HG03520 (cell line): ENCODE data around the gene EME2.

Experiments
- ATAC-seq: cut with Tn5 transposase; IDR thresholded peaks from one replicate; pipeline ENCODE4 v1.9.1; 2021; ENCODE audit warnings: mild to moderate bottlenecking, moderate library complexity; ENCODE audit not compliant: unreplicated experiment

EME2 gene

GRCh38 chr16:1745181-1745899 lies 27.3 kb upstream of the EME2 start:
- ATAC-seq: no peak

- ATAC-seq: no peak
Measured at GRCh38 chr16:1745900-1746692, 26.5 kb upstream of the EME2 start.

DNA sequence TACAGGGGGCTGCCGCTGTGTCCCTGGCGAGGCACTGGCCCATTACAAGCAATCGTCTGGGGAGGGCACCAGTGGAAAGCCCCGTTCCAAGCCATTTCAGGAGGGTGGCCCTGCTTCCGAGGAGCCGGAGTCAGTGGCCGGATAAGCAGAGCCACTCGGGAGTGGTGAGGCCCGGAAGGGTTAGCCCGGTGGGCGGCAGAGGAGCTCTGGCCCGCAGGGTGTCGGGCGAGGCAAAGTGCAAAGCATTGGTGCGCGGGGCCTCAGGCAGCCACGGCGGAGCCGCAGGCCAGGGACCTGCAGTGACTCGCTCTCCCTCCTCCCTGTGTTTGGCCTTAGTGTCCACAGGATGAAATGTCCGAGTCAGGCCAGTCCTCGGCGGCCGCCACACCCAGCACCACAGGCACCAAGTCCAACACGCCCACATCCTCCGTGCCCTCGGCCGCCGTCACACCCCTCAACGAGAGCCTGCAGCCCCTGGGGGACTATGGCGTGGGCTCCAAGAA lies 25.9 kb upstream of the EME2 start:
- ATAC-seq: no peak

DNA sequence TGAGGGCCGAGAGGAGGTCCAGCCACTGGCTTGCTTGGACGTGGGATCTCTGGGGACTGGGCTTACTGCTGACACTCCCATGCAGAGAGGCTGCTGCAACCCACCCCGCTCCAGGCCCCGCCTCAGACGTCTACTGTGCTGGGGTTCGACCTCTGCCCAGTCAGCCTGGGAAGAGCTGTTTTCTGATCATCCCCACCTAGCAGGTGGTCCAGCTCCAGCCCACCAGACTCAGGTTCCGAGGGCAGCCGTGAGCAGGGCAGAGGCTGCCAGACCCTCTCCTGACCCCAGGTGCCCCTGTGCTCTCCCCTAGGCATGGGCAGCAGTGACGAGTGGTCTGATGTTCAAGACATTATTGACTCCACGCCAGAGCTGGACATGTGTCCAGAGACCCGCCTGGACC lies 24.7 kb upstream of the EME2 start:
- ATAC-seq: no peak

DNA sequence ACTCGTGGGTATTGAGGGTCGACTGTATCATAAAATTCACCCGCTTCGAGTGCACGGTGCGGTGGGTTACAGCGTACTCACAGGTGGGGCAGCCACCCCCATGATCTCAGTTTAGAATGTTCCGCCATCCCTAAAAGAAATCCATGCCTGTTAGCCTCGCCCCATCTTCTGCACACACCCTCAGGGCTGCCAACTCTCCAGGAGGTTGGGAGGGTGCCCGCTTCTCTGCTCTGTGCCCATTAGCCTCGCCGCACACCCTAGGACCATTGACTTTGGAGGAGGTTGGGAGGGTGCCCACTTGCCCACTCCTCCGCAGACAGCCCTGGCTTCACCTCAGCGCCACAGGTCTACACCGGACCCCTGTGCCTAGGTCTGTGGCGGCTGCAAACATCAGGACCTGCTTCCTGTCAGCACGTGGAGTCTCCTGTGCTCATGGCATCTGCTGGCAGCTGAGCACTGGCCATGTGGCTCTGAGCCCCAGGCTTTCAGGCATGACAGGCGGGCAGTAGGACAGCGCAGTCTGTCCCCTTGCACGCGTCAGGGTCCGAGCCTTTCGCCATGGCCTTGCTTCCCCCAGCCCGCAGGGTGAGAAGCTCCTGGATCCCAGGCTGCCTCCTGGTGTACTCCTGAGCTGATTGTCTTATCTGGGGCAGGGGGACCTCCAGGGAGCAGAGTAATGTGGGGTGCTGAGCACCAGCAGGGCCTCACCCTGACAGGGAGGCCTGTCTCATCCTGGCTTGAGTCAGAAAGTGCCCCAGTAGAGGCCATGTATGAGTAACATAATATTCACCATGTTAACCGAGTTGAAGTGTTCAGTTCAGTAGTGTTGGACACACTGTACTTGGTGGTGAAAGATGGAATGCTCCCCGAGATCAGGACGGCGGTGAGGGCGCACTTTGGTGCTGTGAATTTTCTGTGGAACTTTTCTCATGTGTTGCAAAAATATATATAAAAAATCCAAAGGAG lies 23.2 kb upstream of the EME2 start:
- no peak for ATAC-seq

GRCh38 chr16:1751946-1752345 lies 20.7 kb upstream of the EME2 start:
- ATAC-seq: no peak

DNA sequence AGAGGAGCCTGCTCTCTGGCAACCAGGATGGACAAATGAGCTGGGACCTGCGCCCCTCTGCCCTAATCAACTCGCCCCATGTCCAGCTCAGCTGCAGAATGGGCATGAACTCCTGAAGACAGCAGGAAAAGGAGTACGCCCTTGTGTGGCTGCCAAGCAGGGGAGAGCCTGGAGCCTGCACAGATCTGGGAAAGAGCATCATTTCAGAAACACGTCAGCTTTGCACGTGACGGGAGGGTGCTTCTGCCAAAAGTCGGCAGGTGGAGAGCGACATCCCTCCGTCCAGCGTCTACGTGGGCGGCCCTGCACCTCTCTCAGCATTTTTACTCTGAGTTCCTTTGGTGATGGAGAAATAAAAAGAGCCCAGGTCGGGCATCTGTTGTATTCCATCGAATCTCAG lies 19.8 kb upstream of the EME2 start:
- no peak for ATAC-seq

GRCh38 chr16:1754204-1754603 lies 18.4 kb upstream of the EME2 start:
- ATAC-seq: no peak

DNA sequence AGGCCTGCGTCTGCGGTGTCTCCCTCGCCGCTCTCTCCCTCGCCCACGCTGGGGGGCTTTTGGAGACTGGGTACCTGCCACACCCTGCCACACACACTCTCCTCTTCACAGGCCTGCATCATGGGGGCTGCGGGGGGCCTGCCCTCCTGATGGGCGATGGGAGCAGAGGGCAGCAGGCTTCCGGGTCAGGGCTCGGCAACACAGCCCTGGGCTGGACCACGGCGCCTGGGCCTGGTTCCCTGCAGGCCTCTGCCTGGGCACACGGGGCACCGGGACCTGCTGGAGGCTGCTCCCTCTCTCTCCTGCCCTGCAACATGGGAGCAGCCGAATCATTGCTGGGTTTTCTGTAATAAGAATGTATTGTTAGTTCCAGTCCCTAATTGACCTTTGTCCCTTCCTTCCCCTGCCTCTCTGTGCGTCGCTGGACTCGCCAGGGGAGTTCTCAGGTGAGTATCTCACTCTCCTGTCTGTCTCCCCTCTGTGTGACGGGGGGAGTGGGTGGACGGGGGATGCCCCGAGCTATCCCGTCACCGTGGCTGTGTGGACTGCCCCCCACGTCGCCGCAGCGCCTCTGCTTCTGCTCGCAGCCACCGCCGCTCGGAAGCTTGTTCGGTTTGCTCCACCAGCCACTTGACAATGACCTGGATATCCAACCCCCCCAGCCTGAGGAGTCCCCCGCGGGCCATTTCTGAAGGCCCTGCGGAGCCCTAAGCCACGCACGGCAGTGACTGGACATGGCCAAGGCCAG lies 14.7 kb upstream of the EME2 start:
- no peak for ATAC-seq

GRCh38 chr16:1758923-1759322 lies 13.7 kb upstream of the EME2 start:
- no peak for ATAC-seq

DNA sequence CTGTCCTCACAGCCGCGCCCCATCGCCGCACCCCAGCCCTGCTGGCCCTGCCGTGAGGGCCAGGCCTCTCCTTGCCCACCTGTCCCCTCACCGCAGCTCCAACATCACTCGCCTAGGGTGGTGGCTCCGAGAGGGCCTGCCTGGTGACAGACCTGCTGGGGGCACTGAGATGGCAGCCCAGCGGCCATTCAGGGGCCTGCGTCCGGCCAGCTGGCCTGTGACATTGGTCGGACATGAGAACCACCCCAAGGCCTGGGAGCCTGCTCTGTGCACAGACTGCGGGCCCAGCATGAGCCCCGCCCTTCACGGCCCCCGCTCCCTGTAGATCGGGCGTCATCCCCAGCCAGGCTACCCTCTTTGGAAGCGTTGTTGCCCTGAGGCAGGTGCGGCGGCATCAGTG lies 13.1 kb upstream of the EME2 start:
- no peak for ATAC-seq

- ATAC-seq: no peak
Measured at GRCh38 chr16:1760911-1761310, 11.7 kb upstream of the EME2 start.

GRCh38 chr16:1761751-1762150 lies 10.9 kb upstream of the EME2 start:
- no peak for ATAC-seq

GRCh38 chr16:1762196-1762878 lies 10.3 kb upstream of the EME2 start:
- no peak for ATAC-seq

GRCh38 chr16:1762879-1763520 lies 9.6 kb upstream of the EME2 start:
- ATAC-seq: no peak

GRCh38 chr16:1763521-1764511 lies 8.8 kb upstream of the EME2 start:
- ATAC-seq: no peak

GRCh38 chr16:1764971-1765370 lies 7.6 kb upstream of the EME2 start:
- no peak for ATAC-seq

GRCh38 chr16:1765826-1766225 lies 6.8 kb upstream of the EME2 start:
- ATAC-seq: no peak
